SK-MEL-5 (cell line): ENCODE results near the gene ADCK1. TPM values are rescaled to one million over a fixed set of nuclear protein-coding genes. Genes with fewer than 3 reads are reported as not detected.
"Not testable (repeated sequence)": the region's sequence is repeated elsewhere in the genome, so short reads cannot be mapped to it uniquely, and the experiment has no call there.

Experiments used
- DNase-seq: peaks from one replicate; pipeline ENCODE4 v3.0.0-alpha.2; 2016; ENCODE audit warnings: low read depth, low spot score
- in situ Hi-C: cut with HindIII; loops from 2 replicates; pipeline ENCODE4 v1.10.0; 2016; ENCODE audit warnings: low sequenced_read_pairs, high pct_unique_total_duplicates, low pct_unique_long_range_greater_than_20kb
- total RNA-seq: library from RNA; depleted of rRNA; stranded (reverse); fragments of >200 nt; shearing (Covaris generic); gene quantifications from 2 replicates; pipeline ENCODE4 v1.2.3, GENCODE V29; 2014

The ADCK1 gene
- total RNA-seq, 1 experiment from 2014 or later = 5.9 TPM

DNA sequence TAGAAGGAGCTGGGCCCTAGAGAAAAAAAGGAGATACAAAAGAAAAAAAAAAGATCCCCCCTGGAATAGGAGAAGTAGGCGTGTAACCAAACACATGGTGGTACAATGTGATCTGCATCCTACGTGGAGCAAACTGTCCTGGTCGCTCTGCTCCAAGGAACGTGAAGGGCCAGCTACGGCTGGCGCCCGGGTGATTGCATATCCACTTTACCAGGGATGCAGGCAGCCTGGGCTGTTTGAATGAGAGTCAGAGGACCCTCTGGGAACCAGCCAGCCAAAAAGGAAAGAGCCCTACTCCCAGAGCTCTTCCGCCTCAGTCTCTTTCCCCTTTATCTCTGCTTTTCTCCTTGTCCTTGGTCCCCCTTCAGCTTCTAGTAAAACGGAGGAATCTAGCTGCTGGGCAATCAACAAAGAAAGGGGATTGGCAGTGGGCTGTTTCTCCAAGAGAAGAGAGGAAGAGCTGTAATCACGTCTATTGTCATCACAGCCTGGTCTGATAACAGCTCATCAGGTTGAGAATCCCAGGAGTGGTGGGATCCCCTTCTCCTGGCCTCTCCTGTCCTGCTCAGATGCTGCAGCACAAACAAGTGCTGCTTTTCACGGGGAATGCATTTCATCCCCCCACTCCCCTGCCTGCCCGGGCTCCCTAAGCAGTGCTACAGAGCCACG lies 156.0 kb downstream of the ADCK1 start:
- no peak for DNase-seq
- in situ Hi-C loops = no loop called here

DNA sequence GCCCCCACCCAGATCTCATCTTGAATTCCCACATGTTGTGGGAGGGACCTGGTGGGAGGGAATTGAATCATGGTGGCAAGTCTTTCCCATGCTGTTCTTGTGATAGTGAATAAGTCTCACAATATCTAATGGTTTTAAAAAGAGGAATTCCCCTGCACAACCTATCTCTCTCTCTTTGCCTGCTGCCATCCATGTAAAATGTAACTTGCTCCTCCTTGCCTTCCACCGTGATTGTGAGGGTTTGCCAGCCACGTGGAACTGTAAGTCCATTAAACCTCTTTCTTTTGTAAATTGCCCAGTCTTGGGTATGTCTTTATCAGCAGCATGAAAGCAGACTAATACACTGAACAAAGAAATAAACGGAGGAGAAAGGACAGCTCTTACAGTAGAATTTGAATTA lies 159.8 kb downstream of the ADCK1 start:
- in situ Hi-C loops, DNase-seq: not testable (repeated sequence)

DNA sequence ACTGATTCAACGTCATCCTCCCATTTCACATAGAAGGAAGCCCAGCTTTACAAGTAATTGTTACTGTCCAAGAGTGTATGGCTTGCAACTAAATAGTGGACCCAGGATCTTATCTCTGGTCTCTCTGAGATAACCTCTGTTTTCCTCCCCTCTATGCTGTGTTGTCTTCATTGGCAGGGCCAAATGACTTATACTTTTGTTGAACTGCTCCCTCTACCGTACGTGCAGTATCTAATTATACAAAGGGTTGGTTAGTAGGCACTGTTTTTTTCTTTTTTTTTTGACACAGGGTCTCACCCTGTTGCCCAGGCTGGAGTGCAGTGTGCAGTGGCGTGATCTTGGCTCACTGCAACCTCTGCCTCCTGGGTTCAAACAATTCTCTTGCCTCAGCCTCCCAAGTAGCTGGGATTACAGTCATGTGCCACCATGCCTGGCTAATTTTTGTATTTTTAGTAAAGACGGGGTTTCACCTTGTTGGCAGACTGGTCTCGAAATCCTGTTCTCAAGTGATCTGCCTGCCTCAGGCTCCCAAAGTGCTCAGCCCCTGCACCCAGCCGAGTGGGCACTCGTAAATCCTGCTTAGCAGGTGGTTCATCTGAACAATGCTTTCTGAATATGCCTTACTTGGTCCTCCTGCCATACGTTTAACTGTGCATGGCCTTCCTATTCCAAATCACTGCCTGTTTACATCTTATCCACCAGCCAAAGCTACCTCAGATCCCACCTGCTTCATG lies 162.1 kb downstream of the ADCK1 start:
- peak; percentile 58 for DNase-seq
- in situ Hi-C loops = no loop called here

DNA sequence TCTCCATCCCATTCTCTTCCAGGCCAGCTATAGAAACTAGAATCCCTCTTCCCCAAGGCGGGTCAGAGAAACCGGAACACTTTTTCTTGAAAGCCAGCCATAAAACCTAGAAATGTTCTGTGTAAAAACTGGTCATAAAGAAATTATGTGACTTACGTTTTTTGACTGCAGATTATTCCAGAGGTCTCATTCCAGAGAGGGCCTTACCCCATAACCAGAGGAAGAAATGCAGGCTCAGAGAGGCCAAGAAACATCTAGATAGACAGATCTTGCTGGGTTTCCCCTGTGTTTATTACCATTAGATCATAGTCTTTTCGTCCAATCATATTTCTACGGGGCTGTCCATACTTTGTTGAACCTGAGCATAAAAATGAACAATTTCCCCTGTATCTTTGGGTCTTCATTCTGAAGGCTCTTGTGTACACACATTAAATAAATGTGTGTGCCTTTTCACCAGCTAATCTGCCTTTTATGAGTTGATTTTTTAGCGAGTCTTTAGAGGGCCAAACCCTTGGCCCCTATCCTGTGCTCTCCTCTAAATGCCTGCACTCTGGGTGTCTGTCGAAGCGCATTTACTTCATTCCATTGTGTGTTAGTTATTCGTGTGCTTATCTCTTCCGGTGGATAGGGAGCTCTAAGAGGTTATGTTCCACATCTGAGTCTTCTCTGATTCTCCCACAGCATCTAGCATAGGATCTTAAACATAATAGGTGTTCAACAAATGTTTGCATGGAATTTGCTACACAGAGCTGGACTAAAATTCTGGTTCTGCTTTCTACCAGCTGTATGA lies 163.0 kb downstream of the ADCK1 start:
- in situ Hi-C loops = no loop called here
- no peak for DNase-seq

DNA sequence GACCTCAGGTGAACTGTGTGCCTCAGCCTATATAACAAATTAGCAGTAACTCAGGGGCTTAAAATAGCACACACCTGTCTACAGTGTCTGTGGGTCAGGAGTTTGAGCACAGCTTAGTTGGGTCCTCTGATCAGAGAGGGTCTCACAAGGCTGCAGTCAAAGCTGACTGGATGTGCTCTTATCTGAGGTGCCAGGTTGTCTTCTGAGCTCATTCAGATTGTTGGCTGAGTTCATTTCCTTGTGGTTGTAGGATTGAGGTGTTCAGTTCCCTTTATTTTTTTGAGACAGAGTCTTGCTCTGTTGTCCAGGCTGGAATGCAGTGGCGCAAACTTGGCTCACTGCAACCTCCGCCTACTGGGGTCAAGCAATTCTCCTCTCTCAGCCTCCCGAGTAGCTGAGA lies 164.7 kb downstream of the ADCK1 start:
- in situ Hi-C loops = no loop called here
- DNase-seq = no peak

DNA sequence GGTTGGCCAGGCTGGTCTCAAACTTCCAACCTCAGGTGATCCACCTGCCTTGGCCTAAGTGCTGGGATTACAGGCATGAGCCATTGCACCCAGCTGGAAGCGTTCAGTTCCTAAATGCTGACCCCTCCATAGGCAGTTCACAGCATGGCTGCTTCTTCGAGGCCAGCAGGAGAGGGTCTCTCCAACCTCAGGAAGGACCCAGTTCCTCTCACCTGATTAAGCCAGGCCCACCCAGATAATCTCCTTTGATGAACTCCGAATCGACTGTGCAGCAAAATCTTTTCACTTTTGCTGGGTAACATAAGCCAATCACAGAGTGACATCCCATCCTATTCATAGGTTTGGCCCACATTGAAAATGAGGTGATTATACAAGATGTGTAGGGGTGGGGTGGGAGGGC lies 165.1 kb downstream of the ADCK1 start:
- in situ Hi-C loops = no loop called here
- no peak for DNase-seq

DNA sequence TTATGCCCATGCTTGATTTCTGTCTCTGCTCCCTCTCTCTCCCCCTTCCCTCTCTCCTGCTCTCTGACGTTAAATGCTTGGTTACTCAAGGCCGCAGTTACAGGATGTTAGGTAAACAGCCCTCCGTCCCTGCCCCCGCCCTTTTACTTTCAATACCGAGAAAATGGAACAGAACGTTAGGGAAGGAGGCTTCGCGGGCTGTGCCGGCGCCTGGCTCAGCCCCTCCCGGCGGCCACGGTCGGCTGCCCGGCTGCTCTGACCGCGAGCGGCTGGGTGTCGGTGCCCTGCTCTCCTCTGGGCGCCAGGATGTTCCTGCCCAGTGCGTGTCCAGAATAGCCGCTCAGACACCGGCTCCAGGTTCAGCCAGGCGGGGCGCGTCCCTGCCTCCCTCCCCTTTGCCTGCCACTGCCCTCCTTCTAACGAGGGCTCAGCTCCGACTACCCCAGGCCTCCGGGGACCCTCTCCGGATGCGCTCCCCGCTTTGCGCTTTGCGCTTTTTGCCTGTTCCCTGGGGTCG lies 166.1 kb downstream of the ADCK1 start:
- in situ Hi-C loops = no loop called here

DNA sequence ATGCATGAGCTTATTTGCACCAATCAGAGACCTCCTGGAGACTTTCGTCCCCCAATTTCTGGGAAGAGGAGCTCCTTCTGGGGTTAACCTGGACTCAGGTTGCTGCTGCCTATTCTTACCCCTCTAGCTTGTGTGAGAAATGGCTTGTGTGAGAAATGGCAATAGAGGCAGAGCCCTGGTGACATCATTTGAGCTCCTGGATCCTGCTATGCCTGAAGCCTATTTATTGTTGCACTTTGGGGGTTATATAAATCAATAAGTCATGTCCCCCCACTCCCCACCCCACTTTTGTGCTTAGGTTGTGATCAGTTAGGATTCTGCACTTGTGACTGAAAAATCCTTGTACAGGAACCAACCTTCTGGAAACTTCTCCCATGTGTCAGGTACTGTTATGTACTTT lies 167.2 kb downstream of the ADCK1 start:
- DNase-seq = no peak

More for the DNA sequence above, 166.1 kb downstream of the ADCK1 start:
- no peak for DNase-seq

DNA sequence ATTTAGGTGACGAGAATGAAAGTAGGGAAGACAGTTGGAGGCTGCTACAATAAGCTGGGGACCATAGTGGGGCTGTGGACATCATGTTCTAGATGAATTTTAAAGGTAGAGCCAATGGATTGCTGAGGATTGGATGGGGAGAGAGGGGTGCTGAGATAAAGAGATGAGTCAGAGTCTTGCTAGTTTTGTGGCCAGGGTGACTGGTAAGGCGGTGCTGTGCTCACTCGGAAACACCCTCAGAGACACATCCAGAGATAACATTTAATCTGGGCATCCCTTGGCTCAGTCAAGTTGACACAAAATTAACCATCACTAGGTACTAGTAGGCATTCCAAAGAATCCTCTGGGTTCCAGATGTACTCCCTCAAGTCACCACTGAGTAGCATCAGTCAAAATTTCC lies 170.7 kb downstream of the ADCK1 start:
- no peak for DNase-seq
- in situ Hi-C loops = no loop called here

More for the DNA sequence above, 167.2 kb downstream of the ADCK1 start:
- in situ Hi-C loops = no loop called here

DNA sequence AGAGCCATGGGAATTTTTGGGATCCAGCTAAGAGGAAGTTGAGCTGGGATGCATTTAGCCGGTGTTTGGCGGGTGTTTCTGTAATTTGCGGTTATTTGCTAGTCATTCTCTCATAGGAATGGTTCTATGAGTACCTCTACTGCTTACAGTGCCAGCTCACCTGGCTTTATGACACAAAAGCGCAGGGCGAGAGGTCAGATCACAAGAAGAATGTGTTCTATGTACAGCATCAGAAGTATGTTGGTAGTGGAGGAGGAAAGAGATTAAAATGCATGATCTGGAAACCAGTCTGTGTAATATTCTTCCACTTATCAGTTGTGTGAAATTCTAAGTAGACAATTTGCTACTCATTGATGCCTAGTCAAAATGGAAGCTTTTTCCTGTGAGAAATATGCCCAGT lies 173.3 kb downstream of the ADCK1 start:
- in situ Hi-C loops = no loop called here

DNA sequence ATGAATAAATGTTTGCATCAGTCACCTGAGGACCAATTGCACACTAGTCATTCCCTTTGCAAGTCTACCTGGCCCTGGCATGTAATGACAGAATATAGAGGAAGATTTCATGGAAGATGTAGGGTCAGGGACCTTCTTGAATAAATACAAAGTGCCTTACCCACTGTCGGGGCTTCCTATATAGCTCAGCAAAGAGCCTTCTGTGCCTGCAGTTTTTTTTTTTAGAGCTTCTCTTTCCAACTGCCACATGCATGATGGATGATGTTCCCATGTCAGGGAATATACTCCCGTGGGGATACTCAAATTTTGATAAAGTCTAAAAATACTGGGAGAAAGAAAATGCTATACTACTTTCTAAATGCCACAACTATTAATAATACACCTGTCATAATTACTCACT lies 176.7 kb downstream of the ADCK1 start:
- in situ Hi-C loops = no loop called here
- no peak for DNase-seq

More for the DNA sequence above, 173.3 kb downstream of the ADCK1 start:
- no peak for DNase-seq

DNA sequence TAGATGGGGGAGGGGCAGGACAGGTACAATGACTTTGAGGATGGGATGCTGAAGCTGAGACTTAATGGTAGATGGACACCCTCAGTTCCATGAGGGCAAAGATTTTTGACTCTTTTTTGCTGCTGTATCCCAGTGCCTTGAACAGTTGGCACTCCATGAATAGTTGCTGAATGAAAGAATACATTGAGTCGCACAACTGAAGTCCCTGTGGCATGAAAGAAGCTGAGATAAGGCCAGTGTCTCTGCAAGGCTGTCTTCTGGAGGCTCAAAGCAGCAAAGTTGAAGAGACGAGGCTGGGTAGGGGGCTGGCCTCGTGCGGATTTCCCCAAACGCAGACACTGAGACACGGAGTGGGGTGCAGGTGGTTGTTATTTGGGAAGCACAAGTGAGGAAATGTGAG lies 179.3 kb downstream of the ADCK1 start:
- in situ Hi-C loops = no loop called here
- no peak for DNase-seq

DNA sequence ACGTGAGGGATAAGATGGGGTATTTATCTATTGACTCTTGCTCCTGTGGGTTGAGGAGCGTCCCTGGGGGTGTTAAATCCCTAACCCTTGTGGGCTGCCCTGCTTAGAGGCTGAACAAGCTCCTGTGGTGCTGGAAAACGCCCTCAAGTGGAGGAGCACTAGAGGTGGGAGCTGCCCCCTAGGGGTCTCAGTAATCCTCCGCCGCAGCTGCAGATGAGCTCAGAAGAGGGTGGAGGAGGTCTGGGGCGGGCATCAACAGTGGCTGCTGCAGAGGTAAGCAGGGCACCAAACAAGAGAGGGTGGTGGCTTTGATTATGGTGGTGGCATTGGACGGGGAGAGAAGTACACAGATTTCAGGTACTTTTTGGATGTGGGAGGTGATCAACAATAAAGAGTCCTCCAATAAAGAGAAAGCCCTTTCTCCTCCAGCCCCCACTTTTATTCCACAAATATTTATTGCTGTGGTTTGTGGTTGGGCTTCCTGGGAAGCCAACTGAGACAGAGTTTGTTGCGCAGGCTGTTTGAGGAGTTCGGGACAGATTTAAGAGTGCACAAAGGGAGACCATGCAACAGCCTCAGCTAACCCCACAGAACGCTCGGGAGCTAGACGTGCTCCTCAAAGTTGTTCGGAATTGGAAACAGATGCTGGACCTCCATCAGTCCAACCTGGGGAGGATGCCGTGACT lies 179.9 kb downstream of the ADCK1 start:
- in situ Hi-C loops = no loop called here
- peak; percentile 47 for DNase-seq

DNA sequence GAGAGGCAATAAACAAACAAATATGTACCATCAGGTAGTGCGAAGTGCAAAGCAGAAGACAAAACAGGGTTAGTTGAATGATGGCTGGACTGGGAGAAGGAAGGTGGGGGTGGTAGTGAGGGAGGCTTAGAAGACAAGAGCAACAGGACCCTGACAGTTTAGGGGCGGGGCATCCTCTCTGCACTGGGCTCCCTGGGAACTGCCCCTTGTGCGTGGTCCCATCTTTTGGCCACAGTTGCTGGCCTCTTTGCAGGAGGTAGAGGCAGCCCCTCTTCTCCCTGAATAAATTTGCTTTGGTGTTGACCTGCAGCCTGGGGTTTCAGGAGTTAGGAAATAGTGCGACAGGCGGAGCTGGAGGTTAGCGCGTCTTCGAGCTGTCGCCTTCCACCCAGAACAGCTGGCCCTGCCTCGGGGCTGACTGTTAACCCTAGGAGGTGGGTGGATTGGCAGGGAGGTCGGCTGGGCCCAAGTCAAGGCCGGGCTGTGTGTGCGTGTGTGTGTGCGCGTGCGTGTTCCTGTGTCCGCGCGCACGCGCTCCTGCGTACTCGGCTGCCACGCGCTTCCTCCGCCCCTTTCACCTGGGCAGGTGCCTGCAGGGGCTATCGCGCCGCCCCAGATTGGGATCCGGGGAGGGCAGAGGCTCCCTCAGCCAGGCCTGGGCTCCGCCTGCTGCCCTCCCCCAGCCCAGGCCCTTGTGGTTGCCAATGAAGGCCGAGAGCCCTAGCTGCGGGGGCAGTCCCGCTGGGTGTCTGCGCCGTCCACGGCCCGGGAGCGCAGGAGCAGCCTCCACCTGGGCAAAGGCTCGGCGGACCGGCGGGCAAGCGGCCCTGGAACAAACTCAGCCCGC lies 180.8 kb downstream of the ADCK1 start:
- no peak for DNase-seq
- in situ Hi-C loops = no loop called here
